COLO668 (cell line): Measurements from ENCODE around the gene KCNQ1.

Experiments
- DNase-seq: peaks from one replicate; lab custom pipeline; 2025; ENCODE audit not compliant: unreplicated experiment; lab: John Stamatoyannopoulos, UW

KCNQ1 gene

DNA sequence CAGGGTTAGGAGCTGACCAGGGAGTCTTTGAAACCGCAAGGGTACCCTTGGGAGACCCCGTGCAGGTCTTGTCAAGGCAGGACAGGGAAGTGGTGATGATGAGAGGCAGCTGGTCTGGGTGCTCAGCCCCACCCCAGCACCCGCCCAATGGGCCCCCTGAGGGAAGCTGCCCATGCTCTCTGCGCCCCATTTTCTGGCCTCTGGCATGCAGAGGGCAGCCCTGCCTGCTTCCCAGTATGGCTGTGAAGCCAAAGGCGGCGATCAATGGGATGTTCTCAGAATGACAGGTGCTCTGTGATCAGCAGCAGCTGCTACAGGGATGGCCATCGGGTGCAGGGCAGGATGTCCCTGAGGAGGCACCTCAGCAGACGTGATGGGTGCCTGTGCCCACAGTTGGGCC, 386.1 kb downstream of the KCNQ1 start:
- peak; percentile 4 for DNase-seq

DNA sequence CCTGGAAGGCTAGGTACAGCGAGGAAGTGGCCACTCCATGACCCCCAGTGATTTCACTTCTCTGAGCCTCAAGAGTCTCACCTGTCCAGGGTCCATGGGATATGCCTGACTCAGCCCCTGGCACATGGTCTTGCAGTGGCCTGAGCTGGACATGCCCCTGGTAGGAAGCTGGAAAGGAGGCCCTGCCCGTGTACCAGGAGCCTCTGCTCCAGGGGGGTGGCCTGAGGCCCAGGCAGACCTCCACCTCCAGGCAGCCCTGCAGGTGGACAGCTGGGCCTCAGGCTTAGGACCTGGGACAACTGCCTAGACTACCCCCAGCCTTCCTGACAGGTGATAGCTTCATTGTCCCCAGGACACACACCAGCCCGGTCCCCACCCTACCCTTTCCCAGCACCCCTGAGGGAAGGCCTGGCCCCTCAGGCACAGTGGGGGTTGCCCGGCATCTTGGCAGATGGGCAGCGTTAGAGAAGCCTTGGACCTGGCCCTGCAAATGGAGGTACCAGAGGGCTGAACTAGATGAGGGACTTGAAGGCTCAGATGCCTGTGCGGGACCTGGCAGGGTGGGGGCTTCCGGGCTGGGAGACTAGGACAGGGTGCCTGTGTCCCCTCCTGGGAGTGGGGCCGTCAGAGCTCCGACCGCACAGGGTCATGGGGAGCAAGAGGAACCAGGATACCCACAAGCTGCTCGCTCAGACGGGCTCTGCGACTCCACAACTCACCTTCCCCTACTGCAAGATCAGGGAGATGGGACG, 387.1 kb downstream of the KCNQ1 start:
- no peak for DNase-seq

DNA sequence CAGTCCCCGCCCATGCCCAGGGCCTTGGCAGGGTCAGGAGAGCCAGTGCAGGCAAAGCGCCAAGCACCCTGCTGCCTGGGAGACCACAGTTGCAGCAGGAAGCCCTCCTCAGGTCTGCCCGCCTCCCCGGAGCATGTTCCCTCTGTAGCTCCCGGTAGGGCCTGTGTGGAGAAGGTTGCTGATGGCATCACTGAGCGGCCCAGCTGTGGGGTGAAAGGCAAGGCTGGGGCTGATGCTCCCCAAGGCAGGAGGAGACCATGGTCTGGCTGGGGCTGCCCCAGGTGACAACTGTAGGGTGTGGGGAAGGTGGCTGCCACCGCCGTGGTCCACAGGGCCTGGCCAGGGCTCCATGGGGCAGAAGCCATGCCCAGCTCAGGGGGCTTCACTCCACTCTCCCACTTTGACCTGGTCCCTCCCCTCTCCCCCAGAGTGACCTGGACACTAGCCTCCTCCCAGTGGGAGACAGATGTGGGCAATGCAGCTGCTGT, 387.8 kb downstream of the KCNQ1 start:
- no peak for DNase-seq

DNA sequence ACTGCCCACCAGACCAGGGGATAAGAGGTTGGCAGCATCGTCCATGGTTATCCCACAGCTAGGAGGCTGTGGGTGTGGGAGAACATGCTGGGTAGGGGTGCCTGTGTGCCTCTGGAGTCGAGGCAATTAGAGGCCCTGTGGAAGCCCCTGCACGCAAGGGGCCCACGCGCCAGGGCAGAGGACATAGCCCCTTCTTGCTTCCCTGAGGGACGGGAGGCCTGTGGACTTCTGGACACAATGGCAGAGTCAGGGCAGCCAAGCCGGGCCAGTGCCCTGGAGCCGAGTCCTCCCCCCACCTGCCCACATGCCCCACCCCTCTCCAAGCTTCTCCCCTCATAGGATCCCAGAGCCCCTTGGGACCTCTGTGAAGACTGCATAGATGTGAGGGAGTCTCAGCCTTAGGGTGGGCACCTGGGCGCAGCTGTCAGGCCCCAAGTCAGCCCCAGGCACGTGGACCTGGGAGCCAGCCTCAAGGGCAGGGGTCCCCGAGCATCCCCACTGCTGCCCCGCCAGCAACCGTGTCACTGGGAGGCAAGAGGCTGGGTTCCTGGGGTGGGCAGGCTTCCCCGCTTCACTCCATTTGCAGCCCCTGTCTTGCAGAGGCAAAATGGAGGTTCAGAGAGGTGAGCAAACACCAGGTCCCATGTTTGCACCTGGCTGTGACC, 388.4 kb downstream of the KCNQ1 start:
- DNase-seq = no peak

DNA sequence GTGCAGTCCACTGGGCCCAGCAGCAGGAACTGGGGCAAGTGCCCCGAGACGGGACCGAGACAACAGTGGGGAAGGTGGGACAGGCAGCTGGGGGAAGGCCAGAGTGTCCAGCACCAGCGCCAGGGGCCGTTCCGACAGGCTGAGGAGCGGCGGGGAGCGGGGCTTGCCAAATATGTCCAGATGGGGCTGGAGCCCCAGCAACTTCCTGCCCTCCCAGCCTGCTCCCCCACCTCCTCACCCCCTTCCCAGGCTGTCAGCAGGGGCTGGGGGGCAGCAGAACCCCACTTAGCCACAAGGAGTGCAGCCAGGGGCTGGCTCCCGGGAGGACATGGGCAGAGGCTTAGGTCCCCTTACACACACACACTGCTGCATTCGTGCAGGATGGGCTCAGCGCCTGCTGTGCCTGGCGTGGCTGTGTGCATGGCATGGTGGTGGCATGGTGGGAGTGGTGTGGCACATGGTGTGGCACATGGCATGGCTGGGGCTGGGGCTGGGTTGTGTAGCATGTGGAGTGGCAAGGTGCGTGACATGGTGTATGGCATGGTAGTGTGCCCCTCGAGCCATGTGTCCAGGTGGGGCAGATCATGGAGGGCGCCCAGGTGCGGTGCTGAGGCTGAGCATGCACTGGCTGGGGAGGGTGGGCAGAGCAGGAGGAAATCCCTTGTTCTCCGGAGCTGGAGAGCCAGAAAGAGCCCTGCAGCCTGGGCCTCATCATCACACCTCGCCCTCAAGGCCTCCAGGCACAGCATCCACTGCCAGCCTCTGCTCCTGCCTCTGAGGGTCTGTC, 389.1 kb downstream of the KCNQ1 start:
- no peak for DNase-seq

GRCh38 chr11:2834503-2835273, 389.9 kb downstream of the KCNQ1 start:
- no peak for DNase-seq

DNA sequence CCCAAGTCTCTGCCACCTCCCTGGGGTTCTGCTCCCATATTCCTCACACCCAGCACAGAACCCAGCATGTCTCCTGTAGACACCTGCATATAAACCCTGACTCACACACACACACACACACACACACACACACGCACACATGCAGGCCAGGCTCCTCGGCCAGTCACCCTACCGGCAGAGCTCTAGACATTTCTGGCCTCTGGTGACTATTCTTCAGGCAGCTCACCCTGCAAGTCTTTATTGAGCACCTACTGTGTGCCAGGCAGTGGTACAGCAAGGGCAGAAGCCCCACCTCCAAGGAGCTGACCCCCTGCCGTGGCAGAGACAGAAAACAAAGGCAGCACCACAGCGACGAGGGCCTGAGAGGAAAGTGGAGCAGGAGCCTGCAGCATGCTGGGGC, 390.5 kb downstream of the KCNQ1 start:
- DNase-seq = peak; percentile 2

- no peak for DNase-seq
Measured at GRCh38 chr11:2835751-2836150, 390.9 kb downstream of the KCNQ1 start.

GRCh38 chr11:2836315-2837095, 391.7 kb downstream of the KCNQ1 start:
- DNase-seq = no peak

DNA sequence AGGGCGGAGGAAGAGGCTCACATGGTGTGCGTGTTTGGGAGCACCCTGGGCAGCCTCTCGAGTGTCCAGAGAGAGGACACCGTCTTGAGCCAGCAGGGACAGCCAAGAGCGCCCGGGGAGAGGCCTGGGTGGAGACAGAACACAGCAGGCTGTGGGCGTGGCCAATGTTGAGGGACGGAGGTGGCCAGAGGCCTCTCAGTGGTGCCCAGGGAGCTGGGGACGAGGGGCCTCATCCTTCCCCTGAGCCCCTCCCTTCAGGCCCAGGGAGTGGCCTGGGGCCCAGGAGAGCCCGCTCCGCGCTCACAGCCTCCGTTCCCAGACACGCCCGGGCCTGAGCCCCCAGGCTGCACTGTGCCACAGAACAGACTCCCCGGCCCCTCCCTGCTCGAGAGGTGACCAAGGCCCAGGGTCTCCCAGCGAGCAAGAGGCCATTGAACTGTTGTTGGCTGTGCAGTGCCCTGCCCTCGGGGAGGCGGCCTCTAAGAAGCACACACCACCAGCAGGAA, 392.3 kb downstream of the KCNQ1 start:
- DNase-seq = peak; percentile 7

DNA sequence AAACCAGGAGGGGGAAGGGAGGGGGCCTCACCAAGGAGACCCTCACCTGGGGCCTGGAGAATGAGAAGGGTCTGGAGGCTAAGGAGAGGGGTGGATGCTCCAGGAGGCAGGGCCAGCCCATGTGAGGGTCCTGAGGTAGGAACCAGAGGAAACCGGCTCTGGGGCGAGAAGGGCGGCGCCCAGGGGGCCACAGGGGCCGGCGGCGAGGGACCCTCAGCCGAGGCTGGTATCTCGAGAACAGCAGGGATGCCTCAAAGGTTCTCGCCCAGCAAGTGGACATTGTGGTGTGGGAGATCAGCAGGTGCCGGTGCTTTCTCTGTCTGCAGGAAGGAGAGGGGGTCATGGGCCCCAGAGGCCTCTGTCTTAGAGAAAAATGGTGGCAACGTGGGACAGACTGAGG, 392.8 kb downstream of the KCNQ1 start:
- no peak for DNase-seq

DNA sequence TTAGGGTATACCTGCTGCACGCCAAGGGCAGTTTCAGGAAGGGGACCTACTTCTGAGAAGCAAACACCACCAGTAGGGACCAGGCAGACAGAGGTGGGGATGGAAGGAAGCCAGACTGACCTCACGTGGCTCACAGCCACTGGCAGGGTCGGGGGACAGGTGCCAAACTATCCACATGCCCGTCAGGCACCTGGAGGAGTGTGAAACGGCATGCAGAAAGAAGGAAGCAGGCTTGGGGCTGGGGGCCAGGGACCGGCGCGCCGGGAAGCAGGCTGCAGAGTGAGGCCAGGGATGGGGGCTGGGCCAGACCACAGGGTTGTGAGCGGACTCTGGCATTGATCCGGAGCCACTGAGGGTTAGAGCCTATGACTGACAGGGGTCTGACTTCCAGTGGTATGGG, 393.3 kb downstream of the KCNQ1 start:
- DNase-seq = no peak

- DNase-seq = no peak
Measured at GRCh38 chr11:2838676-2839294, 394.0 kb downstream of the KCNQ1 start.

GRCh38 chr11:2839395-2839943, 394.7 kb downstream of the KCNQ1 start:
- DNase-seq = no peak

DNA sequence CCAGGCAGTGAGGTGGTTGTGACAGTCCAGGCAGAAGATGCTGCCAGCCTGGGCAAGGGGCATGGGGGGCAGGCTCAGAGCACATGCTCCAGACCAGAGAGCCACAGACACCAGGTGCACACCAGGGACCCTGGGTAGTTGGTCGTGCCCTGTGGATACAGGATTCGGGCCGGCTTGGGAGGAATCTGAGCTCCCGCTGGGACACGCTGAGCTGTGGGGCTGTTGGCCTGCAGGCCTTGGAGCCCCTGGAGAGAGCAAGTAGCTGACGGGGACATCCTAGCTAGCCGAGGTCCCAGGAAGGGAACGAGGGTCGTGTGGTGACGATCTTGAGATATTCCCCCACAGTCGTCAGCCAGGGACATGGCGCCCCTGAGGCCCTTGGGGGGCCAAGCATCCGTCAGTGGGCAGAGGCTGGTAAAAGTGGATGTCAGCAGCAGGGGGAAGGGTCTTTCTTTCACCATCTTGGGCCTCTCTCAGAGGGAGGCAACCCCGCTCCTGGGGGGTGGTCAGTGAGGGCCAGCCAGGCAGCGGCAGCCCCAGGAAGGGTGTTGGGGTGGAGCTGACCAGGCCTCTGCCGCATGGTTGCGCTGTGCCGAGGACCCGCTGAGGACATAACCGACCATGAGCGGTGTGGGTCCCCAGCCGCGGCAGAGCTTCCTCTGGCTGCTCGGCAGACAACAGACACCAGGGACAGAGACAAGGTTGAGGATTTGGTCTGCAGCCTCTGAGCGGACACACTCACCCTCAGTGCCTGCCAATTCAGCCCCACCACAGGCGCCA, 396.8 kb downstream of the KCNQ1 start:
- no peak for DNase-seq

GRCh38 chr11:2842876-2843275, 398.1 kb downstream of the KCNQ1 start:
- no peak for DNase-seq

GRCh38 chr11:2843551-2843950, 398.7 kb downstream of the KCNQ1 start:
- no peak for DNase-seq

- no peak for DNase-seq
Measured at GRCh38 chr11:2844116-2844842, 399.5 kb downstream of the KCNQ1 start.
